GM18907 (cell line): Measurements from ENCODE around the gene SDF4.
"Not testable (repeated sequence)": the region's sequence is repeated elsewhere in the genome, so short reads cannot be mapped to it uniquely, and the experiment has no call there.

Experiments used
- ATAC-seq: cut with Tn5 transposase; IDR thresholded peaks from one replicate; pipeline ENCODE4 v1.9.1; 2021; ENCODE audit warnings: mild to moderate bottlenecking, moderate library complexity; ENCODE audit not compliant: unreplicated experiment

Gene SDF4

GRCh38 chr1:1199961-1200875 lies 31.6 kb downstream of the SDF4 start:
- no peak for ATAC-seq

- no peak for ATAC-seq
Measured at GRCh38 chr1:1199141-1199960, 32.5 kb downstream of the SDF4 start.

GRCh38 chr1:1198423-1199140 lies 33.2 kb downstream of the SDF4 start:
- no peak for ATAC-seq

GRCh38 chr1:1197551-1198422 lies 34.0 kb downstream of the SDF4 start:
- no peak for ATAC-seq

- no peak for ATAC-seq
Measured at GRCh38 chr1:1197188-1197500, 34.7 kb downstream of the SDF4 start.

GRCh38 chr1:1196431-1197187 lies 35.2 kb downstream of the SDF4 start:
- ATAC-seq: no peak

- ATAC-seq: not testable (repeated sequence)
Measured at GRCh38 chr1:1195726-1196125, 36.1 kb downstream of the SDF4 start.

GRCh38 chr1:1194723-1195122 lies 37.1 kb downstream of the SDF4 start:
- ATAC-seq: no peak

GRCh38 chr1:1191734-1192133 lies 40.1 kb downstream of the SDF4 start:
- ATAC-seq: no peak

GRCh38 chr1:1189111-1189510 lies 42.7 kb downstream of the SDF4 start:
- ATAC-seq: no peak

GRCh38 chr1:1187938-1188337 lies 43.9 kb downstream of the SDF4 start:
- ATAC-seq: no peak

GRCh38 chr1:1185101-1185765 lies 46.6 kb downstream of the SDF4 start:
- no peak for ATAC-seq

GRCh38 chr1:1183833-1184775 lies 47.7 kb downstream of the SDF4 start:
- ATAC-seq: no peak

- no peak for ATAC-seq
Measured at GRCh38 chr1:1183221-1183747, 48.5 kb downstream of the SDF4 start.

GRCh38 chr1:1182491-1183220 lies 49.1 kb downstream of the SDF4 start:
- no peak for ATAC-seq

GRCh38 chr1:1181938-1182410 lies 49.8 kb downstream of the SDF4 start:
- ATAC-seq: no peak
